ENCODE data around the gene ACTR1B.
"Not testable (repeated sequence)": the region's sequence is repeated elsewhere in the genome, so short reads cannot be mapped to it uniquely, and the experiment has no call there.

The ACTR1B gene
- 94.7 reads per million, percentile 81 among the genes with 10 or more reads in this experiment for total RNA-seq

GRCh38 chr2:97663962-97664635, at the start of gene ACTR1B:
TSS of gene ACTR1B (minus strand) at chr2:97664044. CDS start at chr2:97663890, 154 bp downstream.
- DNase-seq: peak; percentile 96

- no peak for DNase-seq
Observed at GRCh38 chr2:97712693-97713295, 49.0 kb upstream of the ACTR1B start.

- not testable (repeated sequence) for DNase-seq
Observed at GRCh38 chr2:97712175-97712574, 48.3 kb upstream of the ACTR1B start.

GRCh38 chr2:97711394-97711711, 47.5 kb upstream of the ACTR1B start:
- DNase-seq: no peak

GRCh38 chr2:97708608-97709007, 44.8 kb upstream of the ACTR1B start:
- DNase-seq: no peak

GRCh38 chr2:97708048-97708380, 44.2 kb upstream of the ACTR1B start:
- no peak for DNase-seq

- no peak for DNase-seq
Observed at GRCh38 chr2:97707362-97708047, 43.7 kb upstream of the ACTR1B start.

GRCh38 chr2:97706708-97707345, 43.0 kb upstream of the ACTR1B start:
- DNase-seq: no peak

- DNase-seq: no peak
Observed at GRCh38 chr2:97706112-97706511, 42.3 kb upstream of the ACTR1B start.

GRCh38 chr2:97704989-97705388, 41.1 kb upstream of the ACTR1B start:
- DNase-seq: no peak

GRCh38 chr2:97703741-97704140, 39.9 kb upstream of the ACTR1B start:
- no peak for DNase-seq

- no peak for DNase-seq
Observed at GRCh38 chr2:97702731-97703470, 39.1 kb upstream of the ACTR1B start.

- DNase-seq: no peak
Observed at GRCh38 chr2:97701851-97702465, 38.1 kb upstream of the ACTR1B start.

- DNase-seq: no peak
Observed at GRCh38 chr2:97701186-97701585, 37.3 kb upstream of the ACTR1B start.

- peak; percentile 52 for DNase-seq
Observed at GRCh38 chr2:97699765-97700444, 36.1 kb upstream of the ACTR1B start.

- no peak for DNase-seq
Observed at GRCh38 chr2:97698530-97698929, 34.7 kb upstream of the ACTR1B start.

- DNase-seq: peak; percentile 95
Observed at GRCh38 chr2:97697252-97698235, 33.7 kb upstream of the ACTR1B start.

- no peak for DNase-seq
Observed at GRCh38 chr2:97695744-97696143, 31.9 kb upstream of the ACTR1B start.

- DNase-seq: no peak
Observed at GRCh38 chr2:97693476-97693875, 29.6 kb upstream of the ACTR1B start.

- no peak for DNase-seq
Observed at GRCh38 chr2:97691166-97691565, 27.3 kb upstream of the ACTR1B start.

Data from effector CD4-positive, alpha-beta T cell (primary cell).